ENCODE data around the gene ZFYVE28. TPM values are rescaled to one million over a fixed set of nuclear protein-coding genes. Genes with fewer than 3 reads are reported as not detected.

The ZFYVE28 gene
- total RNA-seq, 1 experiment from 2014 or later, result 12.9 TPM

DNA sequence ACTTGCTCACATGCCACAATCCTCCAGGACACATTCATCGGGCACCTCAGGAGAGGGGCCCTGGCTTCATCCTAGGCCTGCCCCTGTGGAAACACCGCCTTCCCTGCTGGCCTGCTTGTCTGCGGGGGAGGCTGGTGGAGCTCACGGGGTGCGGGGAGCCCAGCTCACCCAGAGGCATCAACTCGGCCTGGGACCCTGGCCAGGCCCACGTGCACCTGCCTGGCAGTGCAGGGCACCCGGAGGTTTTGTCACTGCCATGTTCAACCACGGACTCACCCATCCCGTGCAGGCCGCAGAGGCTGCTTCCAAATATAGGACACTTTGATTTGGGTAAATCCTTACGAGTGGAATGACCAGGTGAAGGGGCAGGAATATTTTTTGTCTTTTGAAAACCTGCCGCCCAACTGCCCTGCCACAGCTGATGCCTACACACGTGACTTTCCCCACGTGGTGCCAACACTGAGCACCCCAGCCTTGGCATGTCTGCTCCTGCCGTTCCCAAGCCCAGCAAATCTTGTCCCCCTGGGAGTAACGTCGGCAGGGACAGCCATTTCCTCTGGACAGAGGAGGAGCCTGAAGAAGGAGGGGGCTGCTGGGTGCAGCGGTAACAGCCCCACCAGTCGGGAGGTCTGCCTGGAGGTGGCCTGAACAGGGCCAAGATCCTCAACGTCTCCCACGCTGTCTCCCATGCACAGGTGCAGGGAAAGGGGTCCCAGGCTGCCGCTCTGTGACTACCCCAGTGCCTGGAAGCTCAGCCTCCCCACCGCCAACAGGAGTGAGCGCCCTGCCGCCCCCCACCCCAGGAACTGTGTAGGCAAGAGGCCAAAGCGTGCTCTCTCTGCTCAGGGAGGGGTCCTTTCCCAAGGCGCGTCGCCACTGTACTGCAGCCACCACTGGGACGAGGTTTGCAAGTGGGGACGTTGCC is 165.0 kb downstream of the ZFYVE28 start:
- no peak for TF ChIP-seq CTCF (conservative IDR thresholded peaks at IDR 0.05)
- no peak for TF ChIP-seq EZH2 (IDR thresholded peaks at IDR 0.05; ENCODE audit: low read depth)
- Histone ChIP-seq H3K9me3 (ENCODE audit: insufficient read depth, low read depth) (no peaks in the 10 kb centered on the region), H3K4me1 (replicated peaks; ENCODE audit: insufficient read depth) (no peaks in the 10 kb centered on the region), H2AFZ (no peak overlapping the region), H3K9me2 (ENCODE audit: insufficient read depth) (no peaks in the 10 kb centered on the region), H3F3A (ENCODE audit: insufficient read depth, low read depth) (no peaks in the 10 kb centered on the region), H3K27me3 (ENCODE audit: insufficient read depth, low read depth) (no peaks in the 10 kb centered on the region), H3K79me2 (ENCODE audit: low read depth) (no peaks in the 10 kb centered on the region), H4K20me1 (ENCODE audit: insufficient read depth) (peaks cover 5% of the 10 kb centered on the region; the same call in 1 of the 2 replicates), H3K4me3 (no peak overlapping the region), H3K27ac (no peak overlapping the region), H3K36me3 (ENCODE audit: low read depth) (no peaks in the 10 kb centered on the region), H3K4me2 (no peak overlapping the region)
- POLR2A ChIA-PET (ENCODE audit: unreplicated experiment), result no interaction called here
- DNase-seq, result no peak
- intact Hi-C loops (cut with micrococcal nuclease; ENCODE audit: unreplicated experiment), result no loop called here
- BruUV-seq (replicated peaks), result no TSS peak
- CTCF ChIA-PET, result no interaction called here

GRCh38 chr4:2252530-2253091 is 165.8 kb downstream of the ZFYVE28 start:
- H3K9me2 ChIP-seq (ENCODE audit: insufficient read depth), result no peaks in the 10 kb centered on the region
- DNase-seq, result no peak
- no peak overlapping the region for H2AFZ ChIP-seq
- no peaks in the 10 kb centered on the region for H3K36me3 ChIP-seq (ENCODE audit: low read depth)
- ChIA-PET POLR2A (ENCODE audit: unreplicated experiment) (no interaction called here), CTCF (no interaction called here)
- no TSS peak for BruUV-seq (replicated peaks)
- H3K27me3 ChIP-seq (ENCODE audit: insufficient read depth, low read depth), result no peaks in the 10 kb centered on the region
- H3K4me2 ChIP-seq, result no peak overlapping the region
- no peak for TF ChIP-seq CTCF (conservative IDR thresholded peaks at IDR 0.05)
- no peak for TF ChIP-seq EZH2 (IDR thresholded peaks at IDR 0.05; ENCODE audit: low read depth)
- no peak overlapping the region for H3K4me3 ChIP-seq
- intact Hi-C loops (cut with micrococcal nuclease; ENCODE audit: unreplicated experiment), result no loop called here
- H3K27ac ChIP-seq, result no peak overlapping the region
- H3F3A ChIP-seq (ENCODE audit: insufficient read depth, low read depth), result no peaks in the 10 kb centered on the region
- H3K4me1 ChIP-seq (replicated peaks; ENCODE audit: insufficient read depth), result no peaks in the 10 kb centered on the region
- peaks cover 1% of the 10 kb centered on the region; the same call in 1 of the 2 replicates for H4K20me1 ChIP-seq (ENCODE audit: insufficient read depth)
- H3K79me2 ChIP-seq (ENCODE audit: low read depth), result no peaks in the 10 kb centered on the region
- H3K9me3 ChIP-seq (ENCODE audit: insufficient read depth, low read depth), result no peaks in the 10 kb centered on the region

DNA sequence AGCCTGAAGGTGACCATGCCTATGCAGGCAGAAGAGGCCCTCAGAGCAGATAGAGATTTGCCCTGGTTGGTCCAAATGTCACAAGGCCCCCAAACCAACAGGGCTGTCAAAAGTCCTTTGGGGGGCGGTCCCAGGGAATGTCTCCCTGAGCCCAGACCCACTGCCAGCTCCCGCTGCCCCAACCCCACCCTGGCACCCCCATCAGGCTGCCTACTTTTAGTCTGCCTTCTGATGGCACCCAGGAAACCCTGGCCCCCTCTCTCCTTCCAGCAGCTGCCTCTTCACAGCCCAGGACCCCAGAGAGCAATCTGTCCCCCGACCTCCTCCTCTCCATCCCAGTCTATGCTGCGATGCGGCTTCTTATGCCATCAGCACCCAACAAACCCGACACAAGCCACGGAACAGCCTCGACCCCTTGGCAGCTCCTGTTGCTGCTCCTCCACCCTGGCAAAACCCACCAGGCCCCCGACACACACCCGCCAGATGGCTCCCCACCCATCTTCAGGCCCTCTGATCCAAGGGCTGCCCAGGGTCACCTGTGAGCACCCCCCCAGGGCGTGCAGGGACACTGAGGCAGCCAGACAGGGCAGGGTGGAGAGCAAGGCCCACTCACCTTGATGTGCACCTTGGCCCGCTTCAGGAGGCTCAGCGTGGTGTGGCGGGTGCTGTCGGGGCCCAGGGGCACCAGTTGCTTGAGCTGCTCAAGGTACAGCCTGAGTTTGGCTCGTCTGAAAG is 166.5 kb downstream of the ZFYVE28 start:
- Histone ChIP-seq H3K4me3 (no peak overlapping the region), H3K4me1 (replicated peaks; ENCODE audit: insufficient read depth) (no peaks in the 10 kb centered on the region), H4K20me1 (ENCODE audit: insufficient read depth) (no peaks in the 10 kb centered on the region; the same call in 1 of the 2 replicates), H3F3A (ENCODE audit: insufficient read depth, low read depth) (no peaks in the 10 kb centered on the region), H3K79me2 (ENCODE audit: low read depth) (no peaks in the 10 kb centered on the region), H3K9me3 (ENCODE audit: insufficient read depth, low read depth) (no peaks in the 10 kb centered on the region), H3K4me2 (no peak overlapping the region), H3K27me3 (ENCODE audit: insufficient read depth, low read depth) (no peaks in the 10 kb centered on the region), H2AFZ (no peak overlapping the region), H3K27ac (no peak overlapping the region), H3K36me3 (ENCODE audit: low read depth) (no peaks in the 10 kb centered on the region), H3K9me2 (ENCODE audit: insufficient read depth) (no peaks in the 10 kb centered on the region)
- intact Hi-C loops (cut with micrococcal nuclease; ENCODE audit: unreplicated experiment), result no loop called here
- ChIA-PET POLR2A (ENCODE audit: unreplicated experiment) (no interaction called here), CTCF (no interaction called here)
- BruUV-seq (replicated peaks), result no TSS peak
- TF ChIP-seq EZH2 (IDR thresholded peaks at IDR 0.05; ENCODE audit: low read depth) (no peak), CTCF (conservative IDR thresholded peaks at IDR 0.05) (no peak)
- no peak for DNase-seq
